HepG2 (cell line): ENCODE measurements around the gene RHBDF2. TPM values are rescaled to one million over a fixed set of nuclear protein-coding genes. Genes with fewer than 3 reads are reported as not detected.

Experiments
- GRHL1 ChIP-seq: sonication (generic); formaldehyde crosslinking; conservative IDR thresholded peaks from 2 replicates; pipeline ENCODE4 v1.8.0; 2022; ENCODE audit warnings: missing genetic modification reagents
- NR2F2 ChIP-seq: IDR thresholded peaks from 2 replicates; pipeline ENCODE4 v1.6.1; 2012; ENCODE audit warnings: low read depth, inconsistent platforms, borderline replicate concordance
- NRL ChIP-seq: sonication (generic); formaldehyde crosslinking; IDR thresholded peaks from 2 replicates; pipeline ENCODE4 v1.5.0; 2020; ENCODE audit warnings: missing genetic modification reagents, mild to moderate bottlenecking, moderate library complexity, borderline replicate concordance
- PHB2 ChIP-seq: fragments of 450-650 bp; IDR thresholded peaks from 2 replicates; pipeline ENCODE4 v1.6.1; 2018; ENCODE audit not compliant: partially characterized antibody
- POLR2A ChIP-seq, 2 experiments: IDR thresholded peaks; 2 replicates each; pipeline ENCODE4 v1.6.1; 2011; ENCODE audit warnings: low read depth in 2 of 2, low read length in 2 of 2, mild to moderate bottlenecking in 1 of 2, moderate library complexity in 1 of 2; ENCODE audit not compliant: insufficient read depth in 1 of 2
- RBFOX2 ChIP-seq: fragments of 200-400 bp; formaldehyde crosslinking; IDR thresholded peaks from 2 replicates; pipeline ENCODE4 v1.6.1; 2017; ENCODE audit warnings: low read depth, mild to moderate bottlenecking, low read length
- RCOR2 ChIP-seq: IDR thresholded peaks from 2 replicates; pipeline ENCODE4 v1.6.1; 2016; ENCODE audit warnings: missing biosample characterization, missing genetic modification reagents
- SPEN ChIP-seq: sonication (generic); formaldehyde crosslinking; IDR thresholded peaks from 2 replicates; pipeline ENCODE4 v1.5.1; 2020; ENCODE audit warnings: low read depth, mild to moderate bottlenecking, missing genetic modification reagents
- ZBTB40 ChIP-seq, 2 experiments: fragments of 450-650 bp in 1 of 2; sonication (generic) in 1 of 2; formaldehyde crosslinking in 1 of 2; IDR thresholded peaks; 2 replicates each; pipeline versions ENCODE4 v1.6.1 to v1.8.0; 2016 to 2022; ENCODE audit warnings: antibody characterized with exemption in 1 of 2, mild to moderate bottlenecking in 1 of 2, missing genetic modification reagents in 1 of 2
- ZFP1 ChIP-seq: IDR thresholded peaks from 2 replicates; pipeline ENCODE4 v1.6.1; 2016
- ZNF296 ChIP-seq: sonication (generic); formaldehyde crosslinking; conservative IDR thresholded peaks from 2 replicates; pipeline ENCODE4 v1.5.0; 2020; ENCODE audit warnings: mild to moderate bottlenecking, missing genetic modification reagents
- ZNF432 ChIP-seq: sonication (generic); formaldehyde crosslinking; IDR thresholded peaks from 2 replicates; pipeline ENCODE4 v1.5.0; 2020; ENCODE audit warnings: missing genetic modification reagents, mild to moderate bottlenecking, borderline replicate concordance
- ZNF546 ChIP-seq: sonication (generic); formaldehyde crosslinking; conservative IDR thresholded peaks from 2 replicates; pipeline ENCODE4 v1.8.1; 2023; ENCODE audit warnings: mild to moderate bottlenecking, missing genetic modification reagents
- ZNF615 ChIP-seq: sonication (generic); formaldehyde crosslinking; IDR thresholded peaks from 2 replicates; pipeline ENCODE4 v1.5.0; 2020; ENCODE audit warnings: mild to moderate bottlenecking, missing genetic modification reagents, borderline replicate concordance
- ZNF724P ChIP-seq: sonication (generic); formaldehyde crosslinking; IDR thresholded peaks from 2 replicates; pipeline ENCODE4 v1.8.0; 2022; ENCODE audit warnings: missing genetic modification reagents, borderline replicate concordance
- ZNF841 ChIP-seq: sonication (generic); formaldehyde crosslinking; IDR thresholded peaks from 2 replicates; pipeline ENCODE4 v1.8.1; 2023; ENCODE audit warnings: missing genetic modification reagents, borderline replicate concordance
- ZNF878 ChIP-seq: sonication (generic); formaldehyde crosslinking; IDR thresholded peaks from 2 replicates; pipeline ENCODE4 v1.8.1; 2023; ENCODE audit warnings: mild to moderate bottlenecking, missing genetic modification reagents, moderate library complexity
- polyA plus RNA-seq, 8 experiments: library from polyadenylated mRNA; depleted of rRNA in 3 of 8; stranded (reverse) in 7 of 8; unstranded in 1 of 8; fragments of >200 nt; fragmentation: Illumina TruSeq in 4 of 8; extraction: Trizol in 4 of 8; gene quantifications; 2 replicates each; pipeline versions ENCODE4 v1.2.1 to v1.2.3, GENCODE V29; 2011 to 2016; ENCODE audit warnings: low read depth in 4 of 8, missing spikeins in 1 of 8, mixed read lengths in 1 of 8; ENCODE audit not compliant: insufficient read depth in 1 of 8
- total RNA-seq, 5 experiments: library from RNA; depleted of rRNA; stranded (reverse); fragments of >200 nt; fragmentation: Illumina TruSeq; extraction: Trizol; gene quantifications; 2 replicates each; pipeline ENCODE4 v1.2.3, GENCODE V29; 2016; ENCODE audit warnings: low read depth in 1 of 5

RHBDF2 gene
- total and polyA plus RNA-seq, 2 of the 13 experiments (the other 11 are each of a cell fraction or from before 2014, with no cell fraction given), result 7.8 to 24.2 TPM

- no peak for TF ChIP-seq ZBTB40 (IDR thresholded peaks at IDR 0.05)
- TF ChIP-seq ZBTB40 (CRISPR knock-in tag; IDR thresholded peaks at IDR 0.05), result no peak
- no peak for TF ChIP-seq RCOR2
- TF ChIP-seq ZNF724P (CRISPR knock-in tag), result no peak
- no peak for TF ChIP-seq ZNF878 (CRISPR knock-in tag)
- TF ChIP-seq PHB2, result no peak
- no peak for TF ChIP-seq POLR2A (IDR thresholded peaks at IDR 0.05; ENCODE audit: insufficient read depth in 1 of 2, low read depth in 2 of 2, low read length in 2 of 2)
- TF ChIP-seq ZNF546 (CRISPR knock-in tag), result 0 out of 2 replicates have a peak, but pooled peaks have one; percentile 17
- no peak for TF ChIP-seq GRHL1 (CRISPR knock-in tag)
- TF ChIP-seq SPEN (CRISPR knock-in tag), result peak; percentile 41; the same call in 1 of the 2 replicates
- TF ChIP-seq ZNF296 (CRISPR knock-in tag), result no peak
- no peak for TF ChIP-seq ZNF615 (CRISPR knock-in tag)
- TF ChIP-seq NRL, result 0 out of 2 replicates have a peak, but pooled peaks have one; percentile 25
- TF ChIP-seq RBFOX2, result no peak
- TF ChIP-seq NR2F2, result no peak
- no peak for TF ChIP-seq ZFP1 (CRISPR knock-in tag)
- TF ChIP-seq ZNF432 (CRISPR knock-in tag), result no peak
- no peak for TF ChIP-seq ZNF841
These were observed 42.4 kb downstream of the RHBDF2 start (continued) for GRCh38 chr17:76458580-76459490.
